ENCODE measurements around the gene COL9A2. TPM values are rescaled to one million over a fixed set of nuclear protein-coding genes. Genes with fewer than 3 reads are reported as not detected.

COL9A2 gene
- polyA plus RNA-seq, 1 donor from 2014 or later, result 2.3 TPM

GRCh38 chr1:40357625-40358024 is 40.5 kb upstream of the COL9A2 start:
- Histone ChIP-seq H4K20me1 (ENCODE audit: insufficient read depth) (no peaks in the 10 kb centered on the region), H3K4me2 (ENCODE audit: low read length) (no peak overlapping the region), H3K79me2 (replicated peaks; ENCODE audit: insufficient read depth, low read length) (no peaks in the 10 kb centered on the region), H2AFZ (ENCODE audit: low read depth, low read length) (no peak overlapping the region), H3K9me3 (ENCODE audit: low read length) (peaks cover 5% of the 10 kb centered on the region), H3K9ac (ENCODE audit: low read length) (no peak overlapping the region), H3K36me3 (ENCODE audit: insufficient read depth, low read length) (no peaks in the 10 kb centered on the region), H3F3A (ENCODE audit: insufficient read depth, low read length, poor library complexity, severe bottlenecking) (no peaks in the 10 kb centered on the region), H3K9me2 (ENCODE audit: insufficient read depth, low read length) (no peaks in the 10 kb centered on the region), H3K27me3 (ENCODE audit: insufficient read depth, low read depth, low read length) (no peaks in the 10 kb centered on the region), H3K4me3 (ENCODE audit: low read length) (no peak overlapping the region), H3K27ac (ENCODE audit: low read length) (no peak overlapping the region)
- TF ChIP-seq REST (IDR thresholded peaks at IDR 0.05; ENCODE audit: borderline replicate concordance) (no peak), EZH2 (IDR thresholded peaks at IDR 0.05; ENCODE audit: borderline replicate concordance, insufficient read depth, low read length, poor library complexity, severe bottlenecking) (no peak), EP300 (conservative IDR thresholded peaks at IDR 0.05; ENCODE audit: poor library complexity, severe bottlenecking) (no peak), RAD21 (conservative IDR thresholded peaks at IDR 0.05) (no peak), SMC3 (conservative IDR thresholded peaks at IDR 0.05; ENCODE audit: poor library complexity) (no peak), TAF1 (IDR thresholded peaks at IDR 0.05; ENCODE audit: low read depth) (no peak), POLR2AphosphoS5 (IDR thresholded peaks at IDR 0.05) (no peak), CTCF (IDR thresholded peaks at IDR 0.05; ENCODE audit: poor library complexity, severe bottlenecking) (no peak), MXI1 (conservative IDR thresholded peaks at IDR 0.05; ENCODE audit: poor library complexity, severe bottlenecking) (no peak)

- Histone ChIP-seq H3K27ac (ENCODE audit: low read length) (no peak overlapping the region), H3K4me3 (ENCODE audit: low read length) (no peak overlapping the region), H3K9ac (ENCODE audit: low read length) (no peak overlapping the region), H3K4me2 (ENCODE audit: low read length) (no peak overlapping the region), H3K9me3 (ENCODE audit: low read length) (peaks cover 5% of the 10 kb centered on the region), H3F3A (ENCODE audit: insufficient read depth, low read length, poor library complexity, severe bottlenecking) (no peaks in the 10 kb centered on the region), H4K20me1 (ENCODE audit: insufficient read depth) (no peaks in the 10 kb centered on the region), H3K27me3 (ENCODE audit: insufficient read depth, low read depth, low read length) (no peaks in the 10 kb centered on the region), H3K9me2 (ENCODE audit: insufficient read depth, low read length) (no peaks in the 10 kb centered on the region), H3K79me2 (replicated peaks; ENCODE audit: insufficient read depth, low read length) (no peaks in the 10 kb centered on the region), H2AFZ (ENCODE audit: low read depth, low read length) (no peak overlapping the region), H3K36me3 (ENCODE audit: insufficient read depth, low read length) (no peaks in the 10 kb centered on the region)
- TF ChIP-seq EZH2 (IDR thresholded peaks at IDR 0.05; ENCODE audit: borderline replicate concordance, insufficient read depth, low read length, poor library complexity, severe bottlenecking) (no peak), SMC3 (conservative IDR thresholded peaks at IDR 0.05; ENCODE audit: poor library complexity) (no peak), REST (IDR thresholded peaks at IDR 0.05; ENCODE audit: borderline replicate concordance) (no peak), EP300 (conservative IDR thresholded peaks at IDR 0.05; ENCODE audit: poor library complexity, severe bottlenecking) (no peak), POLR2AphosphoS5 (IDR thresholded peaks at IDR 0.05) (no peak), RAD21 (conservative IDR thresholded peaks at IDR 0.05) (no peak), CTCF (IDR thresholded peaks at IDR 0.05; ENCODE audit: poor library complexity, severe bottlenecking) (no peak), MXI1 (conservative IDR thresholded peaks at IDR 0.05; ENCODE audit: poor library complexity, severe bottlenecking) (no peak), TAF1 (IDR thresholded peaks at IDR 0.05; ENCODE audit: low read depth) (no peak)
These were observed 36.0 kb upstream of the COL9A2 start for GRCh38 chr1:40353082-40353481.

Data from neural cell (in vitro differentiated cells).